ENCODE data around the gene CDC14B.

- TF ChIP-seq CTBP1 (IDR thresholded peaks at IDR 0.05; ENCODE audit: borderline replicate concordance), result no peak
- TF ChIP-seq FOXM1 (IDR thresholded peaks at IDR 0.05; ENCODE audit: borderline replicate concordance), result no peak
- no peak for TF ChIP-seq ELF4 (IDR thresholded peaks at IDR 0.05)
- no peak for TF ChIP-seq ZNF384 (IDR thresholded peaks at IDR 0.05)
- no peak for TF ChIP-seq SP1 (IDR thresholded peaks at IDR 0.05)
- TF ChIP-seq FOXK2 (IDR thresholded peaks at IDR 0.05), result no peak
Measured at GRCh38 chr9:96498796-96499195, 120.8 kb downstream of the CDC14B start.

All from HEK293T (cell line).